HepG2 (cell line): ENCODE measurements around the gene ZNF680. TPM values are rescaled to one million over a fixed set of nuclear protein-coding genes. Genes with fewer than 3 reads are reported as not detected.
A peak's percentile ranks its signal among the peaks of the same experiment; 100 is the strongest.

Experiments
- AGO2 ChIP-seq: fragments of 200-400 bp; formaldehyde crosslinking; optimal IDR thresholded peaks from 2 replicates; pipeline ENCODE3; 2017; ENCODE audit warnings: mild to moderate bottlenecking, low read depth, low read length, moderate library complexity
- CREM ChIP-seq, 2 experiments: sonication (generic) in 1 of 2; formaldehyde crosslinking in 1 of 2; IDR thresholded peaks; 2 replicates each; pipeline versions ENCODE4 v1.4.0 to v1.6.1; 2016 to 2020; ENCODE audit warnings: antibody characterized with exemption in 1 of 2, mild to moderate bottlenecking in 1 of 2, missing genetic modification reagents in 1 of 2
- ELF3 ChIP-seq: IDR thresholded peaks from 2 replicates; pipeline ENCODE4 v1.6.1; 2016; ENCODE audit warnings: missing genetic modification reagents, missing compliant biosample characterization
- ELF4 ChIP-seq: sonication (generic); formaldehyde crosslinking; IDR thresholded peaks from 2 replicates; pipeline ENCODE4 v1.5.0; 2020; ENCODE audit warnings: missing genetic modification reagents, mild to moderate bottlenecking, moderate library complexity, borderline replicate concordance
- HDAC1 ChIP-seq: sonication (generic); formaldehyde crosslinking; IDR thresholded peaks from 2 replicates; pipeline ENCODE4 v1.5.1; 2020; ENCODE audit warnings: mild to moderate bottlenecking, missing genetic modification reagents
- HMGA1 ChIP-seq: sonication (generic); formaldehyde crosslinking; conservative IDR thresholded peaks from 2 replicates; pipeline ENCODE4 v1.4.0; 2020; ENCODE audit warnings: missing genetic modification reagents
- KDM5A ChIP-seq: fragments of 200-600 bp; sonication (generic); IDR thresholded peaks from 2 replicates; pipeline ENCODE4 v1.7.0; 2018; ENCODE audit warnings: antibody characterized with exemption, mild to moderate bottlenecking, low read length, borderline replicate concordance
- NCOA5 ChIP-seq: sonication (generic); formaldehyde crosslinking; IDR thresholded peaks from 2 replicates; pipeline ENCODE4 v1.4.0; 2020; ENCODE audit warnings: missing genetic modification reagents
- PHF21A ChIP-seq: sonication (generic); formaldehyde crosslinking; IDR thresholded peaks from 2 replicates; pipeline ENCODE4 v1.5.0; 2020; ENCODE audit warnings: mild to moderate bottlenecking, missing genetic modification reagents
- PLRG1 ChIP-seq: fragments of 450-650 bp; conservative IDR thresholded peaks from 2 replicates; pipeline ENCODE4 v1.6.1; 2016
- RARA ChIP-seq: IDR thresholded peaks from 2 replicates; pipeline ENCODE4 v1.6.1; 2016; ENCODE audit warnings: missing genetic modification reagents, missing compliant biosample characterization
- RFXAP ChIP-seq: sonication (generic); formaldehyde crosslinking; IDR thresholded peaks from 2 replicates; pipeline ENCODE4 v1.4.0; 2020; ENCODE audit warnings: missing genetic modification reagents, borderline replicate concordance
- SAP130 ChIP-seq: IDR thresholded peaks from 2 replicates; pipeline ENCODE4 v1.6.1; 2016; ENCODE audit warnings: low read depth
- SMAD9 ChIP-seq: sonication (generic); formaldehyde crosslinking; IDR thresholded peaks from 2 replicates; pipeline ENCODE4 v1.5.1; 2020; ENCODE audit warnings: mild to moderate bottlenecking, missing genetic modification reagents
- SRSF4 ChIP-seq: fragments of 200-400 bp; formaldehyde crosslinking; IDR thresholded peaks from one replicate; pipeline ENCODE4 v1.6.1; 2018; ENCODE audit warnings: mild to moderate bottlenecking, low read depth, low read length, moderate library complexity; ENCODE audit not compliant: poor library complexity, severe bottlenecking
- YEATS2 ChIP-seq: sonication (generic); formaldehyde crosslinking; IDR thresholded peaks from 2 replicates; pipeline ENCODE4 v1.4.0; 2020; ENCODE audit warnings: missing genetic modification reagents, borderline replicate concordance
- ZNF234 ChIP-seq: sonication (generic); formaldehyde crosslinking; conservative IDR thresholded peaks from 2 replicates; pipeline ENCODE4 v1.5.1; 2020; ENCODE audit warnings: mild to moderate bottlenecking, missing genetic modification reagents
- ZNF569 ChIP-seq: sonication (generic); formaldehyde crosslinking; IDR thresholded peaks from 2 replicates; pipeline ENCODE4 v1.5.0; 2020; ENCODE audit warnings: mild to moderate bottlenecking, missing genetic modification reagents, moderate library complexity, borderline replicate concordance
- ZNF792 ChIP-seq: IDR thresholded peaks from 2 replicates; pipeline ENCODE4 v1.6.1; 2016
- polyA plus RNA-seq, 8 experiments: library from polyadenylated mRNA; depleted of rRNA in 3 of 8; stranded (reverse) in 7 of 8; unstranded in 1 of 8; fragments of >200 nt; fragmentation: Illumina TruSeq in 4 of 8; extraction: Trizol in 4 of 8; gene quantifications; 2 replicates each; pipeline versions ENCODE4 v1.2.1 to v1.2.3, GENCODE V29; 2011 to 2016; ENCODE audit warnings: low read depth in 4 of 8, missing spikeins in 1 of 8, mixed read lengths in 1 of 8; ENCODE audit not compliant: insufficient read depth in 1 of 8
- total RNA-seq, 5 experiments: library from RNA; depleted of rRNA; stranded (reverse); fragments of >200 nt; fragmentation: Illumina TruSeq; extraction: Trizol; gene quantifications; 2 replicates each; pipeline ENCODE4 v1.2.3, GENCODE V29; 2016; ENCODE audit warnings: low read depth in 1 of 5
- TF ChIP-seq, protein P1 (sequence below): sonication (generic); formaldehyde crosslinking; IDR thresholded peaks from 2 replicates; pipeline ENCODE4 v1.5.1; 2020; ENCODE audit warnings: mild to moderate bottlenecking, missing genetic modification reagents, moderate library complexity
- TF ChIP-seq, protein P2 (sequence below): sonication (generic); formaldehyde crosslinking; IDR thresholded peaks from 2 replicates; pipeline ENCODE4 v1.4.0; 2020; ENCODE audit warnings: mild to moderate bottlenecking, missing genetic modification reagents
- TF ChIP-seq, protein P3 (sequence below): sonication (generic); formaldehyde crosslinking; conservative IDR thresholded peaks from 2 replicates; pipeline ENCODE4 v1.8.1; 2023; ENCODE audit warnings: missing genetic modification reagents
- TF ChIP-seq, protein P4 (sequence below): sonication (generic); formaldehyde crosslinking; IDR thresholded peaks from 2 replicates; pipeline ENCODE4 v1.4.0; 2020; ENCODE audit warnings: missing genetic modification reagents

The ZNF680 gene
- total and polyA plus RNA-seq, 2 of the 13 experiments (the other 11 are each of a cell fraction or from before 2014, with no cell fraction given), result 2.1 to 12.4 TPM

DNA sequence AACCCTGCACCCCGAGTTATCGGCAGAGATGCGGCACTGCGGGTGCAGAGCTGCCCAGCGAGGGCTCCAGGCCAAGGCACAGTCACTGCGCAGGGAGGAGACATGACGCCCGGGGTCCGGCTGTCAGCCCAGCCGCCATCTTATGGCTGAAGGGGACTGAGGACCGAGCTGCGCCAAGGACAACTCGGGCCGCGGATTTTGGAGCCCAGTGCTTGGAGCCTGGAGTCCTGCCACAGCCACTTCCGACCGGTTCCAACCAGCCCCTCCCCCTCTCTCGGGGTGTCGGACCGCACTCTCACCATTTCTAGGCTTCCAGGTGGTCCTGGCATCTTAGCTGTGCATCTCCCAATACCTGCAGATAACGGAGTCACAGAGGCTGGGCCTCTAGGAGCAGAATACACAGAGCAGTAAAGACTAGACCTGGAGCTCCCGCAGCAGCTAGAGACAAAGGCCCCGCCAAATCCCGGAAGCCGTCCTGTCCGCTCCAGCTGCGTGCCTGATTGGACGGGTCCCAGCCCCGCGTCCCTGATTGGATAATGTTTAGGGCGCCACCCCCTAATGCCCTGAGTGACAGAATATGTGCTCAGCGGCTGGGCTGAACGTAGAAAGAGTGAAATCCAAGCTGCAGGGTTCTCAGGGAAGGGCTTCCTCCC lies at the start of gene ZNF680 (continued):
- TF ChIP-seq, protein P1, sequence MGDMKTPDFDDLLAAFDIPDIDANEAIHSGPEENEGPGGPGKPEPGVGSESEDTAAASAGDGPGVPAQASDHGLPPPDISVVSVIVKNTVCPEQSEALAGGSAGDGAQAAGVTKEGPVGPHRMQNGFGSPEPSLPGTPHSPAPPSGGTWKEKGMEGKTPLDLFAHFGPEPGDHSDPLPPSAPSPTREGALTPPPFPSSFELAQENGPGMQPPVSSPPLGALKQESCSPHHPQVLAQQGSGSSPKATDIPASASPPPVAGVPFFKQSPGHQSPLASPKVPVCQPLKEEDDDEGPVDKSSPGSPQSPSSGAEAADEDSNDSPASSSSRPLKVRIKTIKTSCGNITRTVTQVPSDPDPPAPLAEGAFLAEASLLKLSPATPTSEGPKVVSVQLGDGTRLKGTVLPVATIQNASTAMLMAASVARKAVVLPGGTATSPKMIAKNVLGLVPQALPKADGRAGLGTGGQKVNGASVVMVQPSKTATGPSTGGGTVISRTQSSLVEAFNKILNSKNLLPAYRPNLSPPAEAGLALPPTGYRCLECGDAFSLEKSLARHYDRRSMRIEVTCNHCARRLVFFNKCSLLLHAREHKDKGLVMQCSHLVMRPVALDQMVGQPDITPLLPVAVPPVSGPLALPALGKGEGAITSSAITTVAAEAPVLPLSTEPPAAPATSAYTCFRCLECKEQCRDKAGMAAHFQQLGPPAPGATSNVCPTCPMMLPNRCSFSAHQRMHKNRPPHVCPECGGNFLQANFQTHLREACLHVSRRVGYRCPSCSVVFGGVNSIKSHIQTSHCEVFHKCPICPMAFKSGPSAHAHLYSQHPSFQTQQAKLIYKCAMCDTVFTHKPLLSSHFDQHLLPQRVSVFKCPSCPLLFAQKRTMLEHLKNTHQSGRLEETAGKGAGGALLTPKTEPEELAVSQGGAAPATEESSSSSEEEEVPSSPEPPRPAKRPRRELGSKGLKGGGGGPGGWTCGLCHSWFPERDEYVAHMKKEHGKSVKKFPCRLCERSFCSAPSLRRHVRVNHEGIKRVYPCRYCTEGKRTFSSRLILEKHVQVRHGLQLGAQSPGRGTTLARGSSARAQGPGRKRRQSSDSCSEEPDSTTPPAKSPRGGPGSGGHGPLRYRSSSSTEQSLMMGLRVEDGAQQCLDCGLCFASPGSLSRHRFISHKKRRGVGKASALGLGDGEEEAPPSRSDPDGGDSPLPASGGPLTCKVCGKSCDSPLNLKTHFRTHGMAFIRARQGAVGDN (CRISPR knock-in tag), result peak; percentile 71
- TF ChIP-seq ELF3 (CRISPR knock-in tag) (peak; percentile 47), ZNF569 (CRISPR knock-in tag) (no peak), HDAC1 (CRISPR knock-in tag) (peak; percentile 90), NCOA5 (CRISPR knock-in tag) (no peak), YEATS2 (CRISPR knock-in tag) (peak; percentile 34; the same call in 1 of the 2 replicates), PHF21A (CRISPR knock-in tag) (peak; percentile 50; the same call in 1 of the 2 replicates), HMGA1 (CRISPR knock-in tag) (no peak), ELF4 (0 out of 2 replicates have a peak, but pooled peaks have one; percentile 36), KDM5A (peak; percentile 59; the same call in 1 of the 2 replicates), RFXAP (CRISPR knock-in tag) (peak; percentile 31; the same call in 1 of the 2 replicates), PLRG1 (no peak), CREM (IDR thresholded peaks at IDR 0.05) (peak; percentile 49), CREM (CRISPR knock-in tag; IDR thresholded peaks at IDR 0.05) (no peak), AGO2 (peak; percentile 22), SAP130 (CRISPR knock-in tag) (peak; percentile 97), RARA (CRISPR knock-in tag) (no peak), ZNF234 (CRISPR knock-in tag) (no peak), SRSF4 (no peak), SMAD9 (no peak), ZNF792 (CRISPR knock-in tag) (peak; percentile 41; the same call in 1 of the 2 replicates)
- TF ChIP-seq, protein P2, sequence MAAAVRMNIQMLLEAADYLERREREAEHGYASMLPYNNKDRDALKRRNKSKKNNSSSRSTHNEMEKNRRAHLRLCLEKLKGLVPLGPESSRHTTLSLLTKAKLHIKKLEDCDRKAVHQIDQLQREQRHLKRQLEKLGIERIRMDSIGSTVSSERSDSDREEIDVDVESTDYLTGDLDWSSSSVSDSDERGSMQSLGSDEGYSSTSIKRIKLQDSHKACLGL (CRISPR knock-in tag), result no peak
- TF ChIP-seq, protein P3, sequence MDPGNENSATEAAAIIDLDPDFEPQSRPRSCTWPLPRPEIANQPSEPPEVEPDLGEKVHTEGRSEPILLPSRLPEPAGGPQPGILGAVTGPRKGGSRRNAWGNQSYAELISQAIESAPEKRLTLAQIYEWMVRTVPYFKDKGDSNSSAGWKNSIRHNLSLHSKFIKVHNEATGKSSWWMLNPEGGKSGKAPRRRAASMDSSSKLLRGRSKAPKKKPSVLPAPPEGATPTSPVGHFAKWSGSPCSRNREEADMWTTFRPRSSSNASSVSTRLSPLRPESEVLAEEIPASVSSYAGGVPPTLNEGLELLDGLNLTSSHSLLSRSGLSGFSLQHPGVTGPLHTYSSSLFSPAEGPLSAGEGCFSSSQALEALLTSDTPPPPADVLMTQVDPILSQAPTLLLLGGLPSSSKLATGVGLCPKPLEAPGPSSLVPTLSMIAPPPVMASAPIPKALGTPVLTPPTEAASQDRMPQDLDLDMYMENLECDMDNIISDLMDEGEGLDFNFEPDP, result no peak
- TF ChIP-seq, protein P4, sequence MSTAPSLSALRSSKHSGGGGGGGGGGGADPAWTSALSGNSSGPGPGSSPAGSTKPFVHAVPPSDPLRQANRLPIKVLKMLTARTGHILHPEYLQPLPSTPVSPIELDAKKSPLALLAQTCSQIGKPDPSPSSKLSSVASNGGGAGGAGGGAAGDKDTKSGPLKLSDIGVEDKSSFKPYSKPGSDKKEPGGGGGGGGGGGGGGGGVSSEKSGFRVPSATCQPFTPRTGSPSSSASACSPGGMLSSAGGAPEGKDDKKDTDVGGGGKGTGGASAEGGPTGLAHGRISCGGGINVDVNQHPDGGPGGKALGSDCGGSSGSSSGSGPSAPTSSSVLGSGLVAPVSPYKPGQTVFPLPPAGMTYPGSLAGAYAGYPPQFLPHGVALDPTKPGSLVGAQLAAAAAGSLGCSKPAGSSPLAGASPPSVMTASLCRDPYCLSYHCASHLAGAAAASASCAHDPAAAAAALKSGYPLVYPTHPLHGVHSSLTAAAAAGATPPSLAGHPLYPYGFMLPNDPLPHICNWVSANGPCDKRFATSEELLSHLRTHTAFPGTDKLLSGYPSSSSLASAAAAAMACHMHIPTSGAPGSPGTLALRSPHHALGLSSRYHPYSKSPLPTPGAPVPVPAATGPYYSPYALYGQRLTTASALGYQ (CRISPR knock-in tag), result no peak
